GM13977 (cell line): ENCODE data around the gene RNF144B.

Experiments
- DNase-seq: peaks from one replicate; pipeline ENCODE4 v3.0.0; 2012; ENCODE audit warnings: low spot score
- in situ Hi-C: fragments of 300-500 bp; cut with MboI; formaldehyde crosslinking; loops from one replicate; pipeline ENCODE4 v1.12.0; 2022; ENCODE audit warnings: low sequenced_read_pairs, low pct_unique_long_range_greater_than_20kb, mixed read lengths, inconsistent platforms; ENCODE audit not compliant: unreplicated experiment
- TF ChIP-seq, protein P1 (sequence below): IDR thresholded peaks from 2 replicates; pipeline ENCODE4 v1.5.1; 2012; ENCODE audit warnings: mild to moderate bottlenecking, control low read depth; ENCODE audit not compliant: insufficient read depth; ENCODE audit errors: extremely low read depth, missing control alignments

RNF144B gene

GRCh38 chr6:18371010-18371409, 16.1 kb upstream of the RNF144B start:
- in situ Hi-C loops = no loop called here
- no peak for DNase-seq

DNA sequence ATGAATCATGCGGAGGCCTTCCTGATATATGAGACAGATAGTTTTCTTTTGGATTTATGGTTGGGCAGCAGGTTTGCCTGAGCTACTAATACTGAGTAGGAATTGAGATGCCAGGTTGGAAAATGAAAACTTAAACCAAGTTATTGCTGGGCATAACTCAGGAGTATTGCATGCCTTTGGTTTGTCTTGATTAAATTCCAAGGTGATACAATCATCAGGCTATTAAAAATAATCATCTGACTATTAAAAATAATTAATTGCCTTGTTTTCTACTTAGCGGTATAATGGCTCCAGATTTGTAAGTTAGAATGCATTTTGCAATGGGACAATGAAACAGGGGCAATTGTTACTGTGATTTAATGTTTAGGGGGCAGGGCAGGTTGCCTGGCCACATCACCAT, 15.5 kb upstream of the RNF144B start:
- DNase-seq = no peak
- TF ChIP-seq, protein P1, sequence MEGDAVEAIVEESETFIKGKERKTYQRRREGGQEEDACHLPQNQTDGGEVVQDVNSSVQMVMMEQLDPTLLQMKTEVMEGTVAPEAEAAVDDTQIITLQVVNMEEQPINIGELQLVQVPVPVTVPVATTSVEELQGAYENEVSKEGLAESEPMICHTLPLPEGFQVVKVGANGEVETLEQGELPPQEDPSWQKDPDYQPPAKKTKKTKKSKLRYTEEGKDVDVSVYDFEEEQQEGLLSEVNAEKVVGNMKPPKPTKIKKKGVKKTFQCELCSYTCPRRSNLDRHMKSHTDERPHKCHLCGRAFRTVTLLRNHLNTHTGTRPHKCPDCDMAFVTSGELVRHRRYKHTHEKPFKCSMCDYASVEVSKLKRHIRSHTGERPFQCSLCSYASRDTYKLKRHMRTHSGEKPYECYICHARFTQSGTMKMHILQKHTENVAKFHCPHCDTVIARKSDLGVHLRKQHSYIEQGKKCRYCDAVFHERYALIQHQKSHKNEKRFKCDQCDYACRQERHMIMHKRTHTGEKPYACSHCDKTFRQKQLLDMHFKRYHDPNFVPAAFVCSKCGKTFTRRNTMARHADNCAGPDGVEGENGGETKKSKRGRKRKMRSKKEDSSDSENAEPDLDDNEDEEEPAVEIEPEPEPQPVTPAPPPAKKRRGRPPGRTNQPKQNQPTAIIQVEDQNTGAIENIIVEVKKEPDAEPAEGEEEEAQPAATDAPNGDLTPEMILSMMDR = no peak
- in situ Hi-C loops = no loop called here

More at GRCh38 chr6:18371010-18371409, 16.1 kb upstream of the RNF144B start:
- TF ChIP-seq, protein P1 = no peak

- in situ Hi-C loops = no loop called here
Measured at GRCh38 chr6:18380158-18380836, 6.9 kb upstream of the RNF144B start.

GRCh38 chr6:18380851-18381250, 6.3 kb upstream of the RNF144B start:
- TF ChIP-seq, protein P1 = no peak
- in situ Hi-C loops = no loop called here
- DNase-seq = no peak

More at GRCh38 chr6:18380158-18380836, 6.9 kb upstream of the RNF144B start:
- TF ChIP-seq, protein P1 = no peak
- DNase-seq = no peak

GRCh38 chr6:18383441-18383840, 3.7 kb upstream of the RNF144B start:
- in situ Hi-C loops = no loop called here
- no peak for DNase-seq
- TF ChIP-seq, protein P1 = no peak

DNA sequence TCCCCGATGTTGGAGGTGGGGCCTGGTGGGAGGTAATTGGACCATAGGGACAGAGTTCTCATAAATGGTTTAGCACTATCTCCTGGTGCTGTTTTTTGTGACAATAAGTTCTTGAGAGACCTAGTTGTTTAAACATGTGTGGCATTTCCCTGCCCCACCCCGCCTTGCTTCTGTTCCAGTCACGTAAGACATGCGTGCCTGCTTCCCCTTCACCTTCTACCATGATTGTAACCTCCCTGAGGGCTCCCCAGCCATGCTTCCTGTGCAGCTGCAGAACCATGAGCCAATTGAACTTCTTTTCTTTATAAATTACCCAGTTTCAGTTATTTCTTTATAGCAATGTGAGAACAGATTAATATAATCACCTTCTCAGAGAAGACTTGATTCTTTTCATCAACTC, 2.5 kb upstream of the RNF144B start:
- TF ChIP-seq, protein P1 = no peak
- in situ Hi-C loops = no loop called here
- no peak for DNase-seq
